Stomach (tissue), 4 donors: ENCODE data around the gene SMOC2.

ENCODE experiments used
- CTCF ChIP-seq, 7 experiments: fragments of 450-650 bp in 4 of 7; fragments of 200-600 bp in 3 of 7; sonication (generic) in 3 of 7; IDR thresholded peaks; one replicate each; pipeline ENCODE4 v1.5.1; 2016 to 2019; ENCODE audit warnings: antibody characterized with exemption in 7 of 7, control low read depth in 2 of 7, mild to moderate bottlenecking in 1 of 7
- EP300 ChIP-seq: sonication (generic); formaldehyde crosslinking; IDR thresholded peaks from one replicate; pipeline ENCODE4 v1.6.1; 2017; ENCODE audit warnings: antibody characterized with exemption
- POLR2A ChIP-seq, 4 donors: fragments of 450-650 bp; IDR thresholded peaks; one replicate each; pipeline ENCODE4 v1.6.1; 2016; ENCODE audit warnings: antibody characterized with exemption in 4 of 4, control low read depth in 2 of 4, mild to moderate bottlenecking in 1 of 4, moderate library complexity in 1 of 4
- POLR2AphosphoS5 ChIP-seq, 3 donors: sonication (generic); formaldehyde crosslinking; IDR thresholded peaks; one replicate each; pipeline ENCODE4 v1.6.1; 2016; ENCODE audit warnings: antibody characterized with exemption in 3 of 3

DNA sequence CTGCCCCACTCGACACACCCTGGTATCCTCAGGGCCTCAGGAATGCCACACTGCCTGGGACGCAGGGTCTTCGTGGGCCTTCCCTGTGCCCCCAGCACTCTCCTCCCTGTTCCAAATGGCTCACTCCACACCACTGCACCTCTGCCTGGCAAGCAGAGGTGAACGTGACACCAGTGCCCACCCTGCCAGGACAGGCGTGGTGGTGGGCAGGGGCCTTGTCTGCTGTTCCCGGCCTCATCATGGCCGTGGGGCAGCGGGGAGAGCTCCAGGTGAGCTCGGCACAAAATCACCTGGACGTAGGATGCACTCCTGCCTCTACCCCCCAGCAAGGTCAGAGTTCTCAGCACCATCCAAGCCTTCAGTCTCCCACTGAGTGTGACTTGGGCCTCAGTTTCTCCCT lies 202.4 kb downstream of the SMOC2 start:
- TF ChIP-seq POLR2AphosphoS5 (IDR thresholded peaks at IDR 0.05) (no peak), CTCF (IDR thresholded peaks at IDR 0.05) (no peak), POLR2A (IDR thresholded peaks at IDR 0.05) (no peak), EP300 (no peak)
